ENCODE data around the gene EMX2. TPM values are rescaled to one million over a fixed set of nuclear protein-coding genes. Genes with fewer than 3 reads are reported as not detected.

Gene EMX2
- total RNA-seq, 1 donor from 2014 or later = not detected

DNA sequence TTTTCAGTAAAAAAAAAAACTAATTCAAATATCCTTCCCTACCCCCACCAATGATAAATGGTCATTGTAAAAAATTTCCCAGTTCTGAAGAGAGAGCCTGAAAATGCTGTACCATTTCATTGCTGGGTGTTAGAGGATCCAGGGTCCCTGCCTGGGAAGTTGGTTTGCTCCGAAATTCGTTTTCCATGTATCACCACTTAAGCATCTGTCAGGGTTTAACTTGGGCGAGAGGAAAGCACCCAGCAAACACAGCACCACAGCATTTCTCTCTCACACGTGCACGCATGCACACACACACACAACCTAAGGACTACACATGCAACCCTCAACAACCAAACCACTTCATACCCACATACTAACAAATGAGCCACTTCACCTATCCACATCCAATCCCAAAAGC, 42.1 kb upstream of the EMX2 start:
- no peaks in the 10 kb centered on the region for H3K36me3 Mint-ChIP-seq (ENCODE audit: low read depth, unreplicated experiment)
- H3K4me1 Mint-ChIP-seq (ENCODE audit: unreplicated experiment) = peaks cover 29% of the 10 kb centered on the region
- no peaks in the 10 kb centered on the region for H3K9me3 Mint-ChIP-seq (ENCODE audit: unreplicated experiment)
- DNase-seq (ENCODE audit: low spot score) = no peak
- H3K27ac Mint-ChIP-seq (ENCODE audit: unreplicated experiment) = no peak overlapping the region
- H3K4me3 Mint-ChIP-seq (ENCODE audit: unreplicated experiment) = no peak overlapping the region
- TF ChIP-seq, protein P1, sequence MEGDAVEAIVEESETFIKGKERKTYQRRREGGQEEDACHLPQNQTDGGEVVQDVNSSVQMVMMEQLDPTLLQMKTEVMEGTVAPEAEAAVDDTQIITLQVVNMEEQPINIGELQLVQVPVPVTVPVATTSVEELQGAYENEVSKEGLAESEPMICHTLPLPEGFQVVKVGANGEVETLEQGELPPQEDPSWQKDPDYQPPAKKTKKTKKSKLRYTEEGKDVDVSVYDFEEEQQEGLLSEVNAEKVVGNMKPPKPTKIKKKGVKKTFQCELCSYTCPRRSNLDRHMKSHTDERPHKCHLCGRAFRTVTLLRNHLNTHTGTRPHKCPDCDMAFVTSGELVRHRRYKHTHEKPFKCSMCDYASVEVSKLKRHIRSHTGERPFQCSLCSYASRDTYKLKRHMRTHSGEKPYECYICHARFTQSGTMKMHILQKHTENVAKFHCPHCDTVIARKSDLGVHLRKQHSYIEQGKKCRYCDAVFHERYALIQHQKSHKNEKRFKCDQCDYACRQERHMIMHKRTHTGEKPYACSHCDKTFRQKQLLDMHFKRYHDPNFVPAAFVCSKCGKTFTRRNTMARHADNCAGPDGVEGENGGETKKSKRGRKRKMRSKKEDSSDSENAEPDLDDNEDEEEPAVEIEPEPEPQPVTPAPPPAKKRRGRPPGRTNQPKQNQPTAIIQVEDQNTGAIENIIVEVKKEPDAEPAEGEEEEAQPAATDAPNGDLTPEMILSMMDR (IDR thresholded peaks at IDR 0.05; ENCODE audit: unreplicated experiment) = no peak
- H3K27me3 Mint-ChIP-seq (ENCODE audit: unreplicated experiment) = peaks cover 2% of the 10 kb centered on the region

DNA sequence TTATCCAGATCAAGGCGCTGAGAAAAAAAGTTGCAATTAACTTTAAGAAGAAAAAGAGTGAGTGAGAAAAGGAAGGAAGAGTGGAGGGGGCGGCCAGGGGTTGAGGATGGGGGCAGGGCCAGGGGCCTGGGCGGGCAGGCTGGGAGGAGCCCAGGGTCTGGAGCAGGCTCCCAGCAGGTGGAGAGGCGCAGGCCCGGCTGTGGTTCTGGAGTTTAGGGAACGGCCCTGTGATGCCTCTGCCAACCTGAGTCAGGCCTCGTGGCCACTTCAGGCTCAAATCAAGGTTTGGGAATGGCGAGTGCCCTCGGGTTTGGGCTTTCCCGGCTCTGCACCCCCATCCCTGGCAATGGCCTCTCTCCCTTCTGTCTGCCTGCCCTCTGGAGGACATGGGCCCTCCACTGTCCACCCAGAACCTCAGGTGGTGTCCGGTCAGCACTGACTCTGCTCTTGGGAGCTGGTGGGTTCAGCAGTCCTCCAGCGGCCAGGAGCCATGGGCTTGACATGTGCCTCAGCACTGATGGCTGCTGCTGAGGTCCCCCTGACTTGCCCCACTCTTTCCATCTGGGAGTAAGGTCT, 41.0 kb upstream of the EMX2 start:
- Mint-ChIP-seq H3K27ac (ENCODE audit: unreplicated experiment) (no peak overlapping the region), H3K4me3 (ENCODE audit: unreplicated experiment) (no peak overlapping the region), H3K27me3 (ENCODE audit: unreplicated experiment) (no peaks in the 10 kb centered on the region), H3K9me3 (ENCODE audit: unreplicated experiment) (no peaks in the 10 kb centered on the region), H3K36me3 (ENCODE audit: low read depth, unreplicated experiment) (no peaks in the 10 kb centered on the region), H3K4me1 (ENCODE audit: unreplicated experiment) (peaks cover 40% of the 10 kb centered on the region)
- no peak for DNase-seq (ENCODE audit: low spot score)
- TF ChIP-seq, protein P1 (IDR thresholded peaks at IDR 0.05; ENCODE audit: unreplicated experiment) = no peak

- DNase-seq (ENCODE audit: low spot score) = no peak
- Mint-ChIP-seq H3K36me3 (ENCODE audit: low read depth, unreplicated experiment) (no peaks in the 10 kb centered on the region), H3K4me1 (ENCODE audit: unreplicated experiment) (peaks cover 45% of the 10 kb centered on the region), H3K9me3 (ENCODE audit: unreplicated experiment) (no peaks in the 10 kb centered on the region), H3K27ac (ENCODE audit: unreplicated experiment) (peak overlapping the region; percentile 44), H3K4me3 (ENCODE audit: unreplicated experiment) (no peak overlapping the region), H3K27me3 (ENCODE audit: unreplicated experiment) (no peaks in the 10 kb centered on the region)
- TF ChIP-seq, protein P1 (IDR thresholded peaks at IDR 0.05; ENCODE audit: unreplicated experiment) = no peak
Measured at GRCh38 chr10:117502421-117503243, 39.9 kb upstream of the EMX2 start.

DNA sequence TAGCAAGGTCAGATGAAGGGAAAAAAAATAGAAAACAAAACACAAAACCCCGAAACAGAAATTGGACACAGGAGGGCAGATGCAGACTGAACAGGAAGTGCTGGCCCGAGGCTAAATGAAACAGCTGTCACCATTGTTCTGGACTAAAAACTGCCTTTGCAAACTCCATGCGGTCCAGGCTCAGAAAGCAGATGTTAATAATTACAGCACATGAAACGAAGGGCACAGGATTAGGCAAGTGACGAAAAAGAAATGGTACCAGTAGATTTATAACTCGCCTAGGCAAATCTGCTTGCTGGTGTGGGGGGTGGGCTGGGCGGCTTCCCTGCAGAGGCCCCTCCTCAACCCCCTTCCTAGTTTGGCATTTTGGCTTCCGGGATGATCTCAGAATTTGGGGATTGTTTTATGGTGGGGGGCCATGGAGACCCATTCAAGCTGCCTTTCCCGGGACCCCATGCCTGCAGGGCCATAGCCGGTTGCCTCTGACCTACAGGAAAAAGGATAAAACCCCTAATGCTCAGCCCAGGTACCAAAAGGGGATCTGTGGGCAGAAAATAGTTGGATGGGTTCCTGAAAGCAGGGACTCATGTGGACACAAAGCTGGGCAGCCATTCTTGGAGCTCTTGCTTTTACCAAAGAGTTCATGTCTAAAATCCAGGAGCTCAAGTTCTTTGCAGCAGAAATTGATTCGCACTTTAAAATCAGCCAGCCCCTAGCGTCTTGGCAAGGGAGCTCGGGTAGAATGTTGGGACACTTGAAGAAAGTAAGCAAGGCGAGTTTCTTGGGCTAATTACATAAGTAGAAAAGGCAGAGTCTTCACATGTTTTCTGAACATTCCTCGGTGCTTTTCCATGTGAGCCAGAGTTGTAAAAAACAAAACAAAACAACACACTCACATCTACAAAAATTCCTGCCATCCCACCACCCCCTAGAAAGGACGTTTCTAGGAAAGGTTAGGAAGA, 39.0 kb upstream of the EMX2 start:
- Mint-ChIP-seq H3K36me3 (ENCODE audit: low read depth, unreplicated experiment) (no peaks in the 10 kb centered on the region), H3K9me3 (ENCODE audit: unreplicated experiment) (no peaks in the 10 kb centered on the region), H3K27ac (ENCODE audit: unreplicated experiment) (peak overlapping the region; percentile 44), H3K4me3 (ENCODE audit: unreplicated experiment) (no peak overlapping the region), H3K27me3 (ENCODE audit: unreplicated experiment) (peaks cover 2% of the 10 kb centered on the region), H3K4me1 (ENCODE audit: unreplicated experiment) (peaks cover 45% of the 10 kb centered on the region)
- DNase-seq (ENCODE audit: low spot score) = no peak
- TF ChIP-seq, protein P1 (IDR thresholded peaks at IDR 0.05; ENCODE audit: unreplicated experiment) = no peak
